HS-5 (cell line): ENCODE results near the gene FASN.

Source experiments
- DNase-seq: peaks from one replicate; pipeline ENCODE4 v3.0.0-alpha.2; 2012; ENCODE audit warnings: low read depth

FASN gene

DNA sequence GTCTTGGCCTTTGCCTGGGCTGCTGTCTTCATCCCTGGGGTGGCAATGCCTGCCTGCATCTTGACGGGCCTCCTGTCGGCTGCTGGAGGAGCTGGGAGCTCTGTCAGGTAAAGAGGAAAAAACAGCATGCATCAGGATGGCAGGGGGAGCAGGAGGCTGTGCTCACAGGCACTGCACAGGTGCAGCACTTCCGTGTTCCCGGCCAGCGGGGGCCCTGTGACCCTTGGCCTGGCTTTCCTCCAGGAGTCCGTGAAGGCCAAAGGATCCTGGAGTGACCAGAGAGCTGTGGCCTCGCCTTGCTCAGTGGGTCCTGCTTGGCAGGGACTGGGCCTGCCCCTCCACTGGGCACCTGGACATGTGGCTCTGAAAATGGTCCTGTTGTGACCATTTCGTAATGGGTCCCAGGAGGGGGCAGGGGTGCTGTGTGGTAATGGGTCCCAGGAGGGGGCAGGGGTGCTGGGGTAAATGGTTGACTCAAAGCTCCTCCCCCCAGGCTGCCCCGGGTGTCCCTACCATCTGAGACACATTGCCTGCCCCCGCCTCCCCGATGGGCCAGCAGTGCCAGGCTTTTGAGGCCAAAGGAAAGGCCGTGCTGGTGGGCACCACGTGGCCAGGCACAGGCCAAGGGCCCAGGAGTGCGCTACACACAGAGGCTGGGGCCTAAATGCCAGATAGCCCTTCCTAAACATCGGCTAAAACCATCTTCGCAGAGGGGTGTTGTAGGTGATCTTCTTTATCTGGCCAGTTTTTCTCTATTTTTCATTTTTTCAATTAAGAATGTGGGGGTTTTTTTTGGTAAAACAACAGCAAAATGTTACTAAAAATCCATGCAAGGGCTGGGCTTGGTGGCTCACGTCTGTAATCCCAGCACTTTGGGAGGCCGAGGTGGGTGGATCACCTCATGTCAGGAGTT is 4.0 kb upstream of the FASN start:
- no peak for DNase-seq

DNA sequence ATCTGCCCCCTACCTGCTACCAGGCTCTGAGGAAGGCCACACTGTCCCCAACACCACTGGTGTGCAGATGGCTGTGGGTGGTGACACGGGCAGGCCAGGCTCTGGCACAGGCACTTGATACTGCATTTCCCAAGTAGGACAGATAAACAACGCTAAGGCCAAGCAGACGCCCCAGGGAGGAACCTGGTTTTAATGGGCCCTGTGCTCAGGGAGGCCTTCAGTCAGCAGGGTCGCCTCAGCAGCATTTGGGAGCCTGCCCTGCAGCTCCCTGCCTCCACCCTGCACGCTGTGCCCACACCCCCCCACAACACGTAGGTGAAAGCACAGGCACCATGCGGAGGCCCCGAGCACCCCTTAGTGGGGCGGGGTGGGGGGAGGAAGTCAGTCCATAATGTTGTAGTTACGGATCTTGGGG is 3.3 kb upstream of the FASN start:
- DNase-seq = no peak

DNA sequence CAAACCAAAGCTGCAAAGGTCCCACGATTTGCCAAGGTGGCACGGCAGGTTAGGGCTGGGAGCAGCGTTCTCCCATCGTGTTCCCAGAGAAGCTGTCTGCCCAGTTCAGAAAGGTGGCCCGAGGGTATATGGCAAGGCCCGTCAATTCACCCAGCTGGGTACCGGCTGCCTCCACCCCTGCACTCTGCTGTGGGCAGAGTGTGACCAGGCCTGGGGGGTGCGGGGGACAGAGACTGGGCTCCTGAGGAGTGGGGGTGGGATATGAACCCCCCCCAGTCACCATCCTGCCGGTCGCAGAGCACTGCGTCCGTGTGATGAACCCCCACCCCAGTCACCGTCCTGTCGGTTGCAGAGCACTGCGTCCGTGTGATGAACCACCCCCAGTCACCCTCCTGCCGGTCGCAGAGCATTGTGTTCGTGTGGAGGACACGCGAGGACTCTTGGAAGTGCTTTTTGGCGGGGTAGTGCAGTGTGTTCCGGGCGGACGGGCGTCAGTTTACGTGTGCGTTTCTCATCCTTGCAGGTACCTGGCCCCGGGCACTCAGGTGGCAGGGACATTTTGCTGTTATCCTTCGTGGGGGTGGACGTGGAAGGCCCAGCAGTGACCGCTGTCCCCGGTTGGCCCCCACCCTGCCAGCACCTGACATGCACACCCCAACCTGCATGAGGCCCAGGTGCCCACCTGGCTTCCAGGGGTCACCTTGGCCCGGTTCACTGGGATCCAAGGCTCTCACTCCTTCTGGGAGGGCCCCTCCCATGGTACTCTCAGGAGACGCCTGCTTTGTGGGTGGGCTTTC is 2.7 kb upstream of the FASN start:
- DNase-seq = no peak

DNA sequence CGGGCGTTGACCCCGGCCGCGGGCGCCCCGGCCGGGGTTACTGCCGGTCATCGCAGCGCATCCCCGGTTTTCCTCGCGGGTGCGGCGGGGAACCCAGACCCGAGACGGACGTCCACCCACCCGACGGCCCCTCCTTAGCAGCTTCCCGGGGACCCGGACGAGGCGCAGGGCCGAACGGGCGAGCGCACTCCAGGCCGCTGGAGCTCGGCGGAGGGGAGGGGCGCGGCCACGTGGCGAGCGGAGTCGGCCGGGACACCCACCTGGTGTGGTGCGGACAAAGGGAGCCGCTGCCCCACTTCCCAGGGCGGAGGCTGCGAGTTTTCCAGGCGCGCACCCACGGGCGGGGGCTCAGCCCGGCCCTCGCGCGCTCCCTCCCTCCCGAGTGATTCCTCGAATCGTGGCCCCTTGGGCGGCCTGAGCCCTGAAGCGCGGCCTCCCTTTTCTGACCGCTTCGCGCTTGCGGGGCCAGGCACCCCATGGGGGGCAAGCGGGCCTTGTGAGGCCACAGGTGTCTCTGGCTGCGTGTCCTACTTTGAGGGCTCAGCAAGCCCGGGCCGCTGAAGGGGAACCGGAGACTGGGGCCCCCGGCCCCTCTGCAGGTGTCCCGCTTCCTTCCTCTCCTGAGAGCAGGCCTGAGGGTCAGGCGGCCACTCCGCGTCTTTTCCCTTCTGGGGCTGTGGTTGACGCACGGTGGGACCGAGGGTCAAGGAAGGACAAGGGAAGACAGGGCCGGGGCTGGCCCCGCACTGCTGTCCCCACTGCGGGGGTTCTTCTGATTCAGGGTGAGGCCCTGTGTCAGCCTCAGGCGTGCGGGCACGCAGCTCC is 1.1 kb upstream of the FASN start:
- no peak for DNase-seq

DNA sequence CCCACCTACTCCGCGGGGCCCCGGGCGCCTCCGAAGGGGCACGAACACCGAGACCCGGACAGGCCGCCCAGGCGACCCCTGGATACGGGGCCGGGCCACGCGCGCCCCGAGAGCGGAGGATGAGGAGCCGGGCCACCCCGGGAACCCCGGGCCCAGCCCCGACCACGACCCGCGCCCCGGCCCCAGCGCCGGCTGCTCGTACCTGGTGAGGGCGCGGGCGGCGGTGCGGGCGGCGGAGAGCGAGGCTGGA is 192 bp downstream of the FASN start:
- DNase-seq = no peak

DNA sequence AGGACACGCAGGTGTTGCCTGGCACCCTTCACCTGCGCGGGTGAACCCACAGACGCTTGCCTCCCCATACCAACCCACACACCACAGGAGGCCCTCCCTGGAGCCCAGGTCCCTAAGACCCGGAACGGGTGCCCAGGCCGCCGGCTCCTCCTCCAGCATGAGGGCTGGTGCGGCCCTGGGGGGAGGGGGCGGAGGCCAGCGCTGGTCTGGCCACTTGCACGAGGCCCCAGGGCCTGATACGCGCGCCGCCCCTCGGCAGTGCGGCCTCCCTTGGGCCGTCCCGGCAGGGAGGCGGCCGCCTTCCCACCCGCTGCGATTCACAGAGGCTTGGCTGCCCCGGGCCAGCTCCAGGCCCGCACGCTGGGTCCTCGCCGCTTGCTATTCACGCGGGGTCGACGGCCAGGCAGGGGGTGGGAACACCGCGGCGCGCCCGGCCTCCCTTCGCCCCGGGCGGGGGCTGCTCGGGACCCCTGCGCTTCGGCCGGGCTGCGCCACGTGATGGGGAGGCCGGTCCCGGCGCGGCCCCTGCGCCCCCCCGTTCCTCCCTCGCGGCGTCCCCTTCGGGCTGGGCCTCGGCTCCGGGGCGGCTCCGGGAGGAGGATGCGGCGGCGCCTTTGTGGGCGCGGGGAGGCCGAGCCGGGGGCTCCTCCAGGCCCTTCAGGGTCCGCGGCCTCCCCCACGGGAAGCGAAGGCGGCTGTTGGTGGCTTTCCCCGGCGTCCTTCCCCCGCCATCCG is 685 bp downstream of the FASN start:
- DNase-seq = no peak

DNA sequence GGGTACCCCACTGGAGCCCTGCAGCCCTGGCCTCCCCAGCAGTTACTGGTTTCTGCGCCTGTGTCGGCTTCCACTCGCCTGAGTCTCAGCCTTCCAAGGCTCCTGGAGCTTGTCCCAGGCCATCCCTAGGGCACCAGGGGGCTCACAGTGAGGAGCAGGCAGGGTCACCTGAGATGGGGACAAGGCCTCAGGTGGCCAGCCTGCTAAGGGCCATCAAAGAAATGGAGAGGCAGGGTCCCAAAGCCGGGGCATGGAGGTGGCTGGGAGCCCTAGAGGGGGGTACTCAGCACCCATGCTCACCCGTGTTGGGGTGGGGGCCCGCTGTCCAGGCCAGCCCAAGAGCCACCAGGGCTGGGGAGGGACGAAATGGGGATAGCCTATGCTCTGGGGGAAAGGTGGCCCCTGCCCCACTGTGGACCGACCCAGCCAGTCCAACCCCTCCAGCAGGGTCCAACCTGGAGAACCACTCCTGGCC is 1.3 kb downstream of the FASN start:
- no peak for DNase-seq

DNA sequence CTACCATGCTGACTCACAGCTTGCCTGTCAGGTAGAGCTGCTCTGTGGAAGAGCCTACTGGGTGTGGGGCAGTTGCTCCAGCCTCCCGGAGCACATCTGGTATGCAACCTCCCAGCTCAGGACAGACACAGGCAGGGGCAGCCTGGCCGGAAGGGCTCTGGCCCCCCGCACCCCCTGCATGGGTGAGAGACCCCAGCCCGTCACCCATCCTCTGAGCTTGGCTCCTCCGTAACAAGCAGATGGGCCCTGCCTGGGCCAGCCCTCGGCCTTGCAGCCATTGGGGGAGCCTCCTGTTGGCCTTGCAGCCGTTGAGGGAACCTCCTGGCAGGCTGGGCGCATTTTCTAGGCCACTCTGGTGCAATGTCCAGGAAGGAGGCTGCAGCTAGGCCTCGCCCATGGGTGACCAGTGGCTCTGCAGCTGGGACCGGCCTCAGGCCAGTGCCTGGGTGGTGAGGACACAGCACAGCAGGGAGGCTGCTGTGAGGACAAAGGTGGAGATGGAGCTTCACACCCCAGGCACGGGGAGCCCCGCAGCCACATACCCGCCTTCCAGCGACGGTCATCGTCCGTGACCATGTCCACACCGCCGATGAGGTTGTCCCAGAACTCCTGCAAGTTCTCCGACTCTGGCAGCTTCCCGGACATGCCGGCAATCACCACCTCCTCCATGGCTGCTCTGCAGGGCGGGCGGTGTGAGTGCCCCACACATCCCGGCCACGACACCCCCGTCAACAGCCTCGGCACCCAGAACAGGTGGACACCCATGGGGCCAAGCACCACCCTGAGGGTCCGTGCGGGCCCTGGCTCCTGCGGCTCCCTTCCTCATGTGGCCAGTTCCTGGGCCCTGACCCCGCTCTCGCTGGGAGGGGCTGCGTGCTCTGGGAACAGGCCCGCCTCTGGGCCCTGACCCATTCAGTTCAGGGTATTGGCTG is 2.0 kb downstream of the FASN start:
- DNase-seq = no peak

DNA sequence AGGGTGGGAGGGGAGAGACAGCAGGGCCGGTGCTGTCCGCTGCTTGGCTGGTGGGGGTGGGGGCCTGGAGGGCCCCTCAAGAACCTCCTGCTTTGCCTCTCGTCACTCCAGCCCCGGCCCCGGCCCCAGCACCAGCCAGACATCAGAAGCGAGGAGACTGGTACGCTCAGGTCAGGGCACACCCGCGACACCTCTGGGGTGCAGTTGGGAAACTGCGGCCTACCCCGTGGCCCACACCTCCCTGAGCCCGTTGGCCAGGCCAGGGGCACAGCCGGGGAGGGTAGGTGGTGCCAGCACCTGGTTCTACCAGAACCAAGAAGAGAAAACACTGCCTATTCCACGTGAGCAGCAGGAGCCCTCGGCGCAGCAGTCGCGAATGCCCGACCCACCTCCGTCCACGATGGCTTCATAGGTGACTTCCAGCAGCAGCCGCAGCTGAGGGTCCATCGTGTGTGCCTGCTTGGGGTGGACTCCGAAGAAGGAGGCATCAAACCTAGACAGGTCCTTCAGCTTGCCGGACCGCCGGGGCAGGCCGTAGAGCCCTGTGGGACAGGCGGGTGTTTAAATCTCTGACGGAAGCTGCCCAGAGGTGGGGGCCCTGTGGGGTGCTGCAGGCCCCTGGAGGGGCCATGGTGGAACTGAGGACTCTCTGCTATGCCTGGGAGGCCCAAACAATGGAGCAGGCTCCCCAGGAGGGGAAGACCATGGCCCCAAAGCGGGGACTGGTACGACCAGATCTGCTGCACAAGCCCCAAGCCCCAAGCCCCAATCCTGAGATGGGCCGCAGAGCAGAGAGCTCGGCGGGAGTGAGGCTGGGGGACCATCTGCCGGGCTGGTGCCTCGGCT is 2.9 kb downstream of the FASN start:
- no peak for DNase-seq

DNA sequence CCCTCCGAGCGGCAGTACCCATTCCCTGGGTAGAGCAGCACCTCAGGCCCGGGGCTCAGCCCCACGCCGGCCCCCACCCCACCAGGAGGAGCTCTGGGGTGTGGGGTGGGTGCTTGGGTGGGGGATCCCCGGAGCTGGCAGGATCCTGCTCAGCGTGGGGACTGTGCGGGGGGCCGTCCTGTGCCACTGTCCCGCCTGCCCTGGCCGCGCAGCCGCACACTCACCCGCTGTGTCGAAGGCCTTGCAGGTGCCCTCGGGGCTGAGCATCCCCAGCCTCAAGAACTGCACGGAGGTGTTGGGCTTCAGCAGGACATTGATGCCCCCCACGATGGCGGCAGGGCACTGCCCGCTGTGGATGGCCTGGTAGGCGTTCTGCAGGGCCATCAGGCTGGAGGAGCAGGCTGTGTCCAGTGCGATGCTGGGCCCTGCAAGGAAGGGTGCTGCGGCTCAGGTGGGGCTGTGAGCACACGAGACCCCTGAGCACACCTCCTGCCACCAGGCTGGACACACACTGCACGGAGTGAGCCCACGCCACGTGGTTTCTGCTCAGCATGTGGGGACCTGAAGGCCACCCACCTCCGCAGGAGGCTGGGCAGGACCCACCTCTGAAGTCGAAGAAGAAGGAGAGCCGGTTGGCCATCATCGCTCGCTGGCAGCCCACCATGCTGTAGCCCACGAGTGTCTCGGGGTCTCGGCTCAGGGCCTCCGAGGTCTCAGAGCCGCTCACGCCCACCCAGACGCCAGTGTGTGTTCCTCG is 4.9 kb downstream of the FASN start:
- no peak for DNase-seq

DNA sequence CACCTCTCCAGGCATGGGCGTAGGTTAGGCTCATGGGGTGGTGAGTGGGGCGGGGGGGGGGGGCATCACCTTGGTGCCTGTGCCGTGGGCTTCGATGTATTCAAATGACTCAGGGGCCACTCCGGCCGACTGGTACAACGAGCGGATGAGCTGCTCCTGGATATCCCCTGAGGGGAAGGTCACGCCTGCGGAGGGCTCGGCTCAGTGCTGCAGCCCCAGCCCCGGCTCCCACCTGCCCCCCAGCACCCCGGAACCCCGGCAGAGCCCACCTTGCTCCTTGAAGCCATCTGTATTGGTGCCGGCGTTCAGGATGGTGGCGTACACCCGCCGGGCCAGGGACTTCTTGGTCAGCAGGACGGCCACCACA is 5.4 kb downstream of the FASN start:
- DNase-seq = no peak

DNA sequence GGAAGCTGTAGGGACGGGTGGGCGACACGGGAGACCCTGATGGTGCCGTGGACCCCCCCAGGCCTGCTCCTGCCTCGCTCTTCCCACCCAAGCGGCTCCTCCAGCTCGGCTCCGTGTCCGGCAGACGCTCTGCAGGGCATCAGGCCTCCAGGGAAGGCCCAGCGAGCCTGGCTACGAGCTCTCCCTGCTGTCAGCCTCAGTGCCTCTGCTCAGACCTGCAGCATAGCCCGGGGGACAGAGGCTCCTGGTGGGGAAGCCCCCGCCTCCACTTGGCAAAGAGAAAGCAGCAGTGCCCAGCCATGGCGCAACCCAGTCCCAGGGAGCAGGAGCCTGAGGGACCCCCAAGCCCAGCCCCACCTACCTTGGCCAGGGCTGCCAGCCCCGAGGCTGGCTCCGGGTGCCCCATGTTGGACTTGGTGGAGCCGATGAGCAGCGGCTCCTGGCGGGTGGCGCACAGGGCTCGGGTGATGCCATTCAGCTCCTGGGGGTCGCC is 5.9 kb downstream of the FASN start:
- DNase-seq = no peak

DNA sequence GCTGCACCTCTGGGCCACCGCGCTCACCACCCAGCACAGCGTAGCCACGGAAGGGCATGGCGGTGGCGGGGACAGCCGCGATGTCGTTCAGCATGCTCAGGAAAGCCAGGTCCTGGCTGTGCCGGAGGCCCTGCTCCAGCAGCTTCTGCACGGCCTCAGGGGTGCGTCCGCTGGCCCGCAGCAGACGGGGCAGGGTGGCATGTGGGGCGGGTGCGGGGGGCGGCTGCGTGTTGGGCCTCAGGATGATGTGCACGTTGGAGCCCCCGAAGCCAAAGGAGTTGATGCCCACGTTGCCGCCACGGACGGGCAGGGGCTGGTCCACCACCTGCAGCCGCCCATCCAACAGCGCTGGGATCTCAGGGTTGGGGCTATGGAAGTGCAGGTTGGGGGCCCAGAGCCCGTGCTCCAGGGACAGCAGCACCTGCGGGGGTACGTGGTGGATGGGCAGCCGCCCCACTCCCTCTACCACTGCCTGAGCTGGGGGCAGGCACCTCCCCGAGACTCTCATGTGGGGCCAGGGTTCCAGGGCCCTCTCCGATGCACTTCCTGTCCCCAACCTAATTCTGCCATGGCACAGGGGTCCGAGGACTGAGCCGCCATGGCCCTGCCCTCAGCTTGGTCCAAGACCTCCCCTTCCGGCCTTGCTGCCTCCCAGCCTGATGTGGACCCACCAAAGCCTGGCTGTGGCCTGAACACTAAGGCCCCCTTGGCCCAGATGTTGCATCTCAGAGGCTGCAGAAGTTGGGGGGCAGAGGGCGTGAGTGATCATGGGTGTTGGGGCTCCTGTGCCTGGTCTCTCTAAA is 6.6 kb downstream of the FASN start:
- DNase-seq = no peak

DNA sequence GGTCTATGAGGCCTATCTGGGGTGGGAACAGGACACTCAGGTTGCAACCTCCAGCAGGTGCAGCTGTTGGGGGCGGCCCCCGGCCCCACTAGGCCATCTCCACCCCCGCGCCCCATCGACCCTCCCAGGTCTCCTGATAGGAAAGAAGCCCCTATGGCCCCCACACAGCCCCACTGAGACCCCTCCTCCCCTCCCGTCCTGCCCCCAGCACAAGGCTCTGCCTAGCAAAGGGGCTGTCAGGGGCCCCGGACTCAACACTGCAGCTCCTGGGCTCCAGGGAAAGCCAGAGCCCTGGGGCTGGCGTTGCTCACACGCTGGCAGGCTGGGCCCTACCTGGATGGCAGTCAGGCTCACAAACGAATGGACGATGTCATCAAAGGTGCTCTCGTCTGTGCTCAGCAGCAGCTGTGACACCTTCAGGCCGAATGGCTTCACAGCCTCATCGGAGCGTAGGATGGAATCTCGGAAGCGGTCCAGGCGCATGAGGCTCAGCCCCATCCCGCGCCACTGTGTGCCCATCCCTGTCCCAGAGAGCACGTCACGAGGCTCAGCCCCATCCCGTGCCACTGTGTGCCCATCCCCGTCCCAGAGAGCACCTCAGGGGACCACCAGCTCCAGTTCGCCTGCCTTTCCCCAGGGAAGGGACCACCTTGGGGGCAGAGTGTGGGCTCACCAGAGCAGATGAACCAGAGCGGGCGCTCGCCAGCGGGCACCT is 7.3 kb downstream of the FASN start:
- no peak for DNase-seq

DNA sequence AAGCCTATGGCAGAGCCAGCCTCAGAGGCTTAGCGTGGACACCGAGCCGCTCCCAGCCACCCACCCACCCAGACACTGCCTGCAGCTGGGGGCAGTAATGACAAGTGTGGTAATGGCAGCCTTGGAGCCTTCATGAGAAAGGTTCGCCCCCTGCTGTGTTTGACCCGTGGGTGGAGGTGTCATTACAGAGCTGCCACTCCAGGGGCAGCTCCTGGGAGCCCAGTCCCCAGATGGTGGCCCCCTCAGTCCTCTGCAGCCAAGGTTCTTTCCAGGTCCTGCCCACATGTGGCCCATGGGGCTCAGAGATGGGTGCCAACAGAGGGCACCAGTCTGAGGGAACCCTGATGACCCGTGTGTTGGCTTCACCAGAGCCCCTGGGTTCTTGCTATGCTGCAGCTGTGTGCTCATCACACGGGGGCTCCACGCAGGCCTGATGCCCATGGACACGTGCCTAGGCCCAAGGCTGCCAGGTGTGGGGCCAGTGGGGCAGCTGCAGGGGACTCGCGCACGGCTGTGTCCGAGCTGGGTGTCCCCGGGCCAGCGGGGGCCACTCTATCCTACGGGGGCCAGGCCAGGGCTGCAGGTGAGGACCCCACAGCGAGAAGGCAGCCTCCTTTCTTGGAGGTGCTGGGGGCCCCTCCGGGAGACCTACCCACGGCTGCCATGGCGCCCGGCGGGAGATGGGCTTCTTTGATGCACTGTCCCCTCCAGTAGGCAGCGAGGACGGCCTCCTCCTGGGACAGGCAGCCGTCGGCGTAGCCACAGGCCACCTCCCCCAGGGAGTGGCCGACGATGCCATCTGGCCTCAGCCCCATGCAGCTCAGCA is 8.1 kb downstream of the FASN start:
- DNase-seq = no peak
